Retinal pigment epithelial cell (primary cell): ENCODE results near the gene DCANP1.

Experiments used
- DNase-seq: peaks from one replicate; pipeline ENCODE4 v3.0.0-alpha.2; 2010; ENCODE audit warnings: low read depth
- H3K4me3 ChIP-seq: 2 replicates; pipeline ENCODE4 v1.5.1; 2011; ENCODE audit warnings: mild to moderate bottlenecking, low read length, control low read depth, moderate library complexity
- TF ChIP-seq, protein P1 (sequence below): conservative IDR thresholded peaks from 2 replicates; pipeline ENCODE4 v1.5.1; 2011; ENCODE audit warnings: low read depth, low read length, control low read depth, inconsistent platforms

The DCANP1 gene

DNA sequence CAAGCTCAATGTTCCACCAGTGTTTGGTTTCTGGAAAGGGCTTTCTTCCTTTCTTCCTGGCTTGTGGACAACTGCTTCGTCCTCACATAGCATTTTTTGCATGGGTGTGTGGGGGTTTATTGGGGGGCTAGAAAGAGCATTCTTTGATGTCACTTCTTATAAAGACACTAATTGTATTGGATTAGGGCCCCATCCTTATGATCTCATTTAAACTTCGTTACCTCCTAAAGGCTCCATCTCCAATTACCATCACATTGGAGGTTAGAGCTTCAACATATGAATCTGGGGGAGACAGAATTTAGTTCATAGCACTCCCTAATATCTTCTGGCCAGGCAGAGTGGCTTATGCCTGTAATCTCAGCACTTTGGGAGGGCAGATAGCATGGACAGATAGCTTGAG lies 42.1 kb downstream of the DCANP1 start:
- TF ChIP-seq, protein P1, sequence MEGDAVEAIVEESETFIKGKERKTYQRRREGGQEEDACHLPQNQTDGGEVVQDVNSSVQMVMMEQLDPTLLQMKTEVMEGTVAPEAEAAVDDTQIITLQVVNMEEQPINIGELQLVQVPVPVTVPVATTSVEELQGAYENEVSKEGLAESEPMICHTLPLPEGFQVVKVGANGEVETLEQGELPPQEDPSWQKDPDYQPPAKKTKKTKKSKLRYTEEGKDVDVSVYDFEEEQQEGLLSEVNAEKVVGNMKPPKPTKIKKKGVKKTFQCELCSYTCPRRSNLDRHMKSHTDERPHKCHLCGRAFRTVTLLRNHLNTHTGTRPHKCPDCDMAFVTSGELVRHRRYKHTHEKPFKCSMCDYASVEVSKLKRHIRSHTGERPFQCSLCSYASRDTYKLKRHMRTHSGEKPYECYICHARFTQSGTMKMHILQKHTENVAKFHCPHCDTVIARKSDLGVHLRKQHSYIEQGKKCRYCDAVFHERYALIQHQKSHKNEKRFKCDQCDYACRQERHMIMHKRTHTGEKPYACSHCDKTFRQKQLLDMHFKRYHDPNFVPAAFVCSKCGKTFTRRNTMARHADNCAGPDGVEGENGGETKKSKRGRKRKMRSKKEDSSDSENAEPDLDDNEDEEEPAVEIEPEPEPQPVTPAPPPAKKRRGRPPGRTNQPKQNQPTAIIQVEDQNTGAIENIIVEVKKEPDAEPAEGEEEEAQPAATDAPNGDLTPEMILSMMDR: no peak
- no peak for DNase-seq

GRCh38 chr5:135402031-135402430 lies 45.1 kb downstream of the DCANP1 start:
- DNase-seq: no peak
- no peak overlapping the region for H3K4me3 ChIP-seq
- TF ChIP-seq, protein P1: no peak

More for the DNA sequence above, 42.1 kb downstream of the DCANP1 start:
- no peak overlapping the region for H3K4me3 ChIP-seq

DNA sequence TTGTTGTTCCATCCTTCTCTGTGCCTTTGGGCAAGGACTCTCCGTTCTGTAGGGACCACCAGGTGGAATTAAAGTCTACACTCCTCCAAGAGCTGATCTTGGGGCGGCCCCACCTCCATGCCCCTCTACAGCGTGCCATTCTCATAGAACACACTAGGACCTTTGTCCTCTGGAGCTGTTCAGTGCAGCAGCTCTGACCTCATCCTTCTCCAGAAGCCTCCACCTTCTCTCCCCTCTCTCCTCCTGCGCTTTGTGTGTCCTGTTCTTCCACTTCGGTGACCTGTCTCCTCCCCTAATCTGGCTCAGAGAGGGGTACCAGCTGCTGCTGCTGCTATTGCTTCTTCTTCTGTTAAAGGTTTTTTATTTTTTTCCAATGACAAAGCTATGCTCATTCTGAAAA lies 46.3 kb downstream of the DCANP1 start:
- no peak for DNase-seq
- H3K4me3 ChIP-seq: no peak overlapping the region
- TF ChIP-seq, protein P1: no peak

GRCh38 chr5:135399794-135400542 lies 47.2 kb downstream of the DCANP1 start:
- TF ChIP-seq, protein P1: no peak
- no peak for DNase-seq

DNA sequence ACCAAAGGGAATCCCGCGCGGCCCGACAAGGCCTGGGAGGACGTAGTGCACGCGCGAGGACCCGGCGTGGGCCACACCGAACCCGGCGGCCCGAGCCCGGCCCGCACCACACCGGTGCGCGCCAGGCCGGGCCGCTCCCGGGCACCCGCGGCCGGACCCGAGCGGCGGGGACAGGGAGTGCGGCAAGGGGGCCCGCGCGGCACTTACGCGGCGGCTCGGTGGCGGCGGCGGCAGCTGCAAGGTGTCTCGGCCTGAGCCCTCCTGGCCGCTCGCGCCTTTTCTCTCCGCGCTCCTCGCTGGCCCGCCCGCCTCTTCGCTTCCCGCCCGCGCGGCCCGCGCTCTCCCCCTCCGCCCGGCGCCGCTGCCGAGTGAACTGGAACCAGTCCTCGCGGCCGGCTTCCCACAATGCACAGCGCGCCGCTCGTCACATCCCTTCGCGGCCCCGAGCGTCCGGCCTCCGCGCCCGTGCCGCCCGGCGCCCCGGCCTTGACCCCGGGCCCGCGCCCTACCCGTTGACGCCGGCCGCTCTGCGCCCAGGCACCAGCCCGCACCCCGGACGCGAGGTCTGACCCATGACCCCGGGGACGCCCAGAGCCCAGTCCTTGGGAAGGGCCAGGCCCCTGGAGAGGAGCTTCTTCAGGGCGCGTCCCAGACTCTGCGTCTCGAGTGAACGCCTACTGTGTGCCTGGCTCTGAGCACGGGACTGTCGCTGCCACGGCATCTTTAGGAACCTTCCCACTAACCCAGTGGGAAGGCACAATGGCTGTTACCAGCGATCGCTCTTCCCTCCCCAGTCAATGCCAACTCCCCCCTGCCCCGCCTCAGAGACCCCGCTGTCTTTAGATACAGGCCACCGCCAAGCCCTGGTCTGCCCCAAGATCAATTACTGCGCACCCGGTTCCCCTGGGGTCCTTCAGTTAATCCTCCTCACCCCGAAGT lies 48.0 kb downstream of the DCANP1 start, which contains the start of gene MACROH2A1:
MACROH2A1 (minus strand) TSS at position 377 of the 939 bp plus-strand sequence. CDS start 10,138 bp downstream, outside the sequence.
- TF ChIP-seq, protein P1: no peak
- peak within 1 kb of the TSS; percentile 78 for H3K4me3 ChIP-seq

More at GRCh38 chr5:135399794-135400542, 47.2 kb downstream of the DCANP1 start:
- peak overlapping the region; percentile 78 for H3K4me3 ChIP-seq

GRCh38 chr5:135398160-135398854 lies 48.8 kb downstream of the DCANP1 start:
- no peak for DNase-seq

More for the DNA sequence above, 48.0 kb downstream of the DCANP1 start, which contains the start of gene MACROH2A1:
- DNase-seq: peak; percentile 45

More at GRCh38 chr5:135398160-135398854, 48.8 kb downstream of the DCANP1 start:
- H3K4me3 ChIP-seq: peak overlapping the region; percentile 78
- TF ChIP-seq, protein P1: no peak
